Measurements from ENCODE around the gene TOM1L1.

Gene TOM1L1

DNA sequence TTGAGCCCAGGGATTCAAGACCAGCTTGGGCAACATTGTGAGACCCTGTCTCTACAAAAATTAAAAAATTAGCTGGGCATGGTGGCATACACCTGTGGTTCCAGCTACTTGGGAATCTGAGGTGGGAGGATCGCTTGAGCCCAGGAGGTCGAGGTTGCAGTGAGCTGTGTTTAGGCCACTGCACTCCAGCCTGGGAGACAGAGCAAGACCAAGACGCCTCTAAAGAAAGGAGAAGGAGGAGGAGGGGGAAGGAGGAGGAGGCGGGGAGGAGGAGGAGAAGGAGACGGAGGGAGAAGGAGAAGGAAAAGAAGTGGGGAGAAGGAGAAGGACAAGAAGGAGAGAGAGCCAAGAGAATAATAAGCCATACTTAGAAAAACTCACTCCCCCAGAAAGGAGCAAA, 103.8 kb downstream of the TOM1L1 start:
- no peak for DNase-seq

DNA sequence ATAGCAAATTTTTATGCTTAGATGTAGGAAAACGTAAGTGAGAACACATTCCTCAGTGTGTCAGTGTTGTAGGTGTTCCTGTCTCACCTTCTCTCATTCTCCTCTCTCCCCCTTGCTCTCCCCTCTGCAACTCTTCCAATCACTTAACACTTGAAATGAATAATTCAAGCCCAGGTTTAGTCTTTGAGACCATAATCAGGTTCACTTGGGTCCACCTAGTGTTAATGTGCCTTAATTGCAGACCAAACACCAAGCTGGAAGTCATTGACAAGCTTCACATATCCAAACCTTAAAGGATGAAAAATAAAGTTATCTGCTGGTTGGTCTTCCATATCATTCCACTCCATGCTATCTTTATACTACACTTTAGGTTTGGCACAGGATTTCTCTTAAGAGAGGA, 104.9 kb downstream of the TOM1L1 start:
- no peak for DNase-seq
